GM18526 (cell line): ENCODE measurements around the gene C1QTNF12.

Experiments
- POLR2A ChIP-seq: IDR thresholded peaks from 3 replicates; pipeline ENCODE4 v1.6.1; 2011; ENCODE audit not compliant: insufficient read length; ENCODE audit errors: extremely low read depth

The C1QTNF12 gene

GRCh38 chr1:1197551-1198422 lies 48.7 kb downstream of the C1QTNF12 start:
- no peak for TF ChIP-seq POLR2A

DNA sequence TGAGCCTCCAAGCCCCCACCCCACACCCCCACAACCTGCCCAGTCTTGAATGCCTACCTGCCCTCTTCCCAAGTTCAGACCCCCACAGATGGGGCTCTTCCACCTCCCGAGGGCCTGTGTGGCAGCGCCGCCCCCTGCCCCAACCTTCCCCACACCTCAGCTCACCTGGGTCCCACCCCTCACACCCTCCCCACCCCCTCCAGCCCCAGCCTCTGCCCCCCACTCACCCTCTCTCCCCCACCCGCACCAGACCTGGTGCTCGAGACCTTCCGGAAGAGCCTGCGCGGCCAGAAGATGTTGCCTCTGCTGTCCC lies 49.4 kb downstream of the C1QTNF12 start:
- no peak for TF ChIP-seq POLR2A

DNA sequence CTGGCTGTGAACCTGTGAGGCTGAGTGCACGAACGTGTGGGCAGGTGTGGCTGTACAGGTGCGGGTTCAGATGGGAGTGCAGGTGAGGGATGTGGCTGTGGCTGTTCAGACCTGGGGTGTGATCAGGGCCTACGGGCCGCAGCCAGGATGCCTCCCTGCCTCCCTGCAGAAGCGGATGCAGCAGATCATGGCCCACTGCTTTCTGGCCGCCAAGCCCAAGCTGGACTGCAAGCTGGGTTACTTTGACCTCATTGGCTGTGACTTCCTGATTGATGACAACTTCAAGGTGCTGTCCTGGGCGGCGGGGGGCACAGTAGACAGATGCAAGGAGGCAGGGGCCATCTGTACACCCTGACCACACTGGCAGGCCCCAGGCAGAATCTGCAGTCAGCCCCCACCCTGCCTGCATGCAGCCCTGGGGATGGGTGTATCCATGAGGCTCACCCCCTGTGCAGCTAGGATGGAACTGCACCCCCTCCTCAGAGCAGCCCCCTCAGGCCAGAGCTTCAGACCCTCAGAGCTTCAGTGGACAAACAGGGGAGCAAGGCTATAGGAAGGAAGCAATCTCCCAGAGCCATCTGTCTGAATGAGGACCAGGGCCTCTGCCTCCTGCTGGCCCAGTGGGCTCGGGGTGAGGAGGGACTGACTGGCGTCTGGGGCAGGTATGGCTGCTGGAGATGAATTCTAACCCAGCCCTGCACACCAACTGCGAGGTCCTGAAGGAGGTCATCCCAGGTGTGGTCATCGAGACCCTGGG lies 49.9 kb downstream of the C1QTNF12 start:
- no peak for TF ChIP-seq POLR2A

DNA sequence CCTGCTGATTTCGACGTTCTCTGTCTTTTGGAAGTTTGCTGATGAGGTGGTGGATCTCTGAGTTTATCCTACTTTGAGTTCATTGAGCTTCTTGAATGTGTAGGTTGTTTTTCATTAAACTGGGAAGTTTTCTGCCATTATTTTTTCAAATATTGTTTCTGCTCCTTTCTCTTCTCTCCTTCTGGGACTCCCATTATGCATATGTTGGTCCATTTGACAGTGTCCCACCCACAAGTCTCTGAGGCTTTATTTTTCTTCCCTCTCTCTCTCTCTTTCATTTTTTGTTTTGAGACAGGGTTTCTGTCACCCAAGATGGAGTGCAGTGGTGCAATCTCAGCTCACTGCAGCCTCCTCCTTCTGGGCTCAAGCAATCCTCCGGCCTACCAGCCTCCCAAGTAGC lies 51.8 kb downstream of the C1QTNF12 start:
- no peak for TF ChIP-seq POLR2A
